Smooth muscle cell (in vitro differentiated cells): ENCODE results near the gene BPIFA1. TPM values are rescaled to one million over a fixed set of nuclear protein-coding genes. Genes with fewer than 3 reads are reported as not detected.
A peak's percentile ranks its signal among the peaks of the same experiment; 100 is the strongest.

ENCODE experiments used
- DNase-seq: peaks from one replicate; lab custom pipeline; 2025; ENCODE audit not compliant: unreplicated experiment; lab: John Stamatoyannopoulos, UW
- H2AFZ ChIP-seq: fragments of 200-600 bp; sonication (generic); 2 replicates; pipeline ENCODE4 v1.6.0; 2016; ENCODE audit warnings: antibody characterized with exemption, low read depth, mild to moderate bottlenecking
- H3F3A ChIP-seq: fragments of 200-600 bp; sonication (generic); 2 replicates; pipeline ENCODE4 v1.6.0; 2017; ENCODE audit warnings: antibody characterized with exemption, low read depth
- H3K27ac ChIP-seq: fragments of 200-600 bp; sonication (generic); 2 replicates; pipeline ENCODE4 v1.5.1; 2016; ENCODE audit warnings: low read depth, mild to moderate bottlenecking
- H3K27me3 ChIP-seq: fragments of 200-600 bp; sonication (generic); 2 replicates; pipeline ENCODE4 v1.6.1; 2016; ENCODE audit warnings: low read depth, mild to moderate bottlenecking
- H3K36me3 ChIP-seq: fragments of 200-600 bp; sonication (generic); 2 replicates; pipeline ENCODE4 v1.5.1; 2016; ENCODE audit warnings: low read depth
- H3K4me1 ChIP-seq: fragments of 200-600 bp; sonication (generic); 2 replicates; pipeline ENCODE4 v1.5.1; 2016; ENCODE audit warnings: low read depth
- H3K4me2 ChIP-seq: fragments of 200-600 bp; sonication (generic); 2 replicates; pipeline ENCODE4 v1.6.0; 2016; ENCODE audit warnings: mild to moderate bottlenecking
- H3K4me3 ChIP-seq: fragments of 200-600 bp; sonication (generic); 2 replicates; pipeline ENCODE4 v1.5.1; 2016; ENCODE audit warnings: mild to moderate bottlenecking
- H3K79me2 ChIP-seq: fragments of 200-600 bp; sonication (generic); 2 replicates; pipeline ENCODE4 v1.6.0; 2016; ENCODE audit warnings: low read depth, mild to moderate bottlenecking
- H3K9ac ChIP-seq: fragments of 200-600 bp; sonication (generic); 2 replicates; pipeline ENCODE4 v1.6.0; 2016; ENCODE audit warnings: low read depth
- H3K9me3 ChIP-seq: fragments of 200-600 bp; sonication (generic); replicated peaks from 2 replicates; pipeline ENCODE4 v1.5.1; 2016; ENCODE audit warnings: low read depth
- H4K20me1 ChIP-seq: fragments of 200-600 bp; sonication (generic); 2 replicates; pipeline ENCODE4 v1.6.0; 2016; ENCODE audit warnings: low read depth
- WGBS: methylation state at CpG from one replicate; pipeline ENCODE4 v1.1.7; 2016; ENCODE audit warnings: low lambda C conversion rate; 5-methylcytosine and 5-hydroxymethylcytosine counted together
- polyA plus RNA-seq: library from polyadenylated mRNA; unstranded; fragments of >200 nt; fragmentation: Nextera tagmentation; extraction: Ambion mirVana; gene quantifications from 2 replicates; pipeline ENCODE4 v1.2.1, GENCODE V29; 2016
- total RNA-seq: library from RNA; depleted of rRNA; stranded (reverse); fragments of >200 nt; gene quantifications from 2 replicates; pipeline ENCODE4 v1.2.3, GENCODE V29; 2014
- TF ChIP-seq, protein P1 (sequence below): fragments of 200-600 bp; sonication (generic); IDR thresholded peaks from 2 replicates; pipeline ENCODE4 v1.5.1; 2017; ENCODE audit warnings: borderline replicate concordance, mild to moderate bottlenecking, antibody characterized with exemption; ENCODE audit not compliant: insufficient read depth, poor library complexity, severe bottlenecking

The BPIFA1 gene
- total and polyA plus RNA-seq, 2 experiments from 2014 or later, result not detected

DNA sequence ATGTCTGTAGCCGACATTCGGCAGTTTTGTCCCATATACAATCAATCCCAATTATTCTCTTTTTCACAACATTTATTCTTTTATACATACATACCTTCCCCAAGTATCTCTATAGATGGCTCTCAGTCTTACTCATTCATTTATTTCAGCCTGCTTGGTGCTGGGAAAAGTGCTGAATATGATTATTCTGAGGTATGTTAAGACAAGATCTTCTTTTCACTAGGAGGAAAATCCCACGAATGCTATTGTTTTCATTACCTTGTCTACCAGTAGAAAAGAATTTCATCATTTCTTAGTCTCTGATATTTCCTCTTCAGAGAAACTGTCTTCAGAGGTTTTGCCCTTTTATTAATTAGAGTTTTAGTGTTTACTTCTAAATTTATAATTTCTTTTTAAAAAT, 32.4 kb upstream of the BPIFA1 start:
- Histone ChIP-seq H4K20me1 (no peaks in the 10 kb centered on the region), H3K4me2 (no peak overlapping the region), H2AFZ (no peak overlapping the region), H3K27ac (no peak overlapping the region), H3K9ac (no peak overlapping the region), H3K79me2 (no peaks in the 10 kb centered on the region), H3F3A (no peaks in the 10 kb centered on the region), H3K36me3 (no peaks in the 10 kb centered on the region), H3K4me1 (no peaks in the 10 kb centered on the region), H3K9me3 (no peaks in the 10 kb centered on the region), H3K27me3 (peaks cover 56% of the 10 kb centered on the region), H3K4me3 (no peak overlapping the region)
- no peak for DNase-seq
- WGBS, result 85% methylated on average over 3 of the region's 3 CpGs
- TF ChIP-seq, protein P1, sequence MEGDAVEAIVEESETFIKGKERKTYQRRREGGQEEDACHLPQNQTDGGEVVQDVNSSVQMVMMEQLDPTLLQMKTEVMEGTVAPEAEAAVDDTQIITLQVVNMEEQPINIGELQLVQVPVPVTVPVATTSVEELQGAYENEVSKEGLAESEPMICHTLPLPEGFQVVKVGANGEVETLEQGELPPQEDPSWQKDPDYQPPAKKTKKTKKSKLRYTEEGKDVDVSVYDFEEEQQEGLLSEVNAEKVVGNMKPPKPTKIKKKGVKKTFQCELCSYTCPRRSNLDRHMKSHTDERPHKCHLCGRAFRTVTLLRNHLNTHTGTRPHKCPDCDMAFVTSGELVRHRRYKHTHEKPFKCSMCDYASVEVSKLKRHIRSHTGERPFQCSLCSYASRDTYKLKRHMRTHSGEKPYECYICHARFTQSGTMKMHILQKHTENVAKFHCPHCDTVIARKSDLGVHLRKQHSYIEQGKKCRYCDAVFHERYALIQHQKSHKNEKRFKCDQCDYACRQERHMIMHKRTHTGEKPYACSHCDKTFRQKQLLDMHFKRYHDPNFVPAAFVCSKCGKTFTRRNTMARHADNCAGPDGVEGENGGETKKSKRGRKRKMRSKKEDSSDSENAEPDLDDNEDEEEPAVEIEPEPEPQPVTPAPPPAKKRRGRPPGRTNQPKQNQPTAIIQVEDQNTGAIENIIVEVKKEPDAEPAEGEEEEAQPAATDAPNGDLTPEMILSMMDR, result no peak

DNA sequence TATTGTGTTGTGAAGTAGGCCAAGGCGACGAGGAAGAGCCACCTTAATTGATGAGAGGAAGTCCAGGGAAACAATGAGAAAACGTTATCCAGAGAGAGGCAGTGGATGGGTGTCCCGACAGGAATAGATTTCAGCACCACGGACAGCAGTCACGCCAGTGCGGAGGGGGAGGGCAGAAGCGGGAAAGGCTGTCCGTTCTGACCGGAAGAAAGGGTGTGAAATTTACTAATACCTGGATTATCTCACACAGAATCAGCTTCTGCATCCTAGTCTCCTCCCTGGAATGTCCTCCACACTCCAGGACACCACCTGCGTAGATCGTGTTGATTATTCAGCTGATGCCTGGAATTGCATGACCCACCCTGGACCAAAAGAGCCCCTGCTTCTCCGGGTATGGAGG, 26.0 kb upstream of the BPIFA1 start:
- 6% methylated on average over 13 of the region's 13 CpGs for WGBS
- H3K9me3 ChIP-seq, result no peaks in the 10 kb centered on the region
- H3K27me3 ChIP-seq, result peaks cover 49% of the 10 kb centered on the region
- H3K36me3 ChIP-seq, result no peaks in the 10 kb centered on the region
- no peak overlapping the region for H3K9ac ChIP-seq
- no peaks in the 10 kb centered on the region for H3K4me1 ChIP-seq
- no peaks in the 10 kb centered on the region for H3F3A ChIP-seq
- H3K27ac ChIP-seq, result no peak overlapping the region
- H3K4me3 ChIP-seq, result no peak overlapping the region
- no peak overlapping the region for H2AFZ ChIP-seq
- no peaks in the 10 kb centered on the region for H3K79me2 ChIP-seq
- H4K20me1 ChIP-seq, result no peaks in the 10 kb centered on the region
- no peak overlapping the region for H3K4me2 ChIP-seq
- TF ChIP-seq, protein P1, result no peak
- DNase-seq, result peak; percentile 24

DNA sequence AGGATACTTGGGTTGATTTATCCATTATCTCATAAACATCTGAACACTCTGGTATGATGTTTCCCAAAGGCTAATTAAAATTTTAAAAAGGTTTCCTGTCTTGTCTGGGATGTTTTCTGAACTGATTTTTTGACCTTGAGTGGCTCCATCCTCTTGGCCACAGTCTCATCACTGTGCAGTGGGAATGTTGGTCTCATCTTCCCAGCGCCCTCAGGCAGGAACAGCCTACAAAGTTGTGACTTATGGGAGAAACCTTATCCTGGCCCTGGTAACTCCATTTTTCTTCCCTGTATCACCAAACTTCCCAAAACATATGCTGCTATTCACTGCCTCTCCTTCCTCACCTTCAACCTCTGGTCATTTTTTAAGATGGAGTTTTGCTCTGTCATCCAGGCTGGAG, 25.4 kb upstream of the BPIFA1 start:
- no peaks in the 10 kb centered on the region for H3F3A ChIP-seq
- no peaks in the 10 kb centered on the region for H3K36me3 ChIP-seq
- TF ChIP-seq, protein P1, result no peak
- H3K4me1 ChIP-seq, result no peaks in the 10 kb centered on the region
- no peak overlapping the region for H3K4me3 ChIP-seq
- H3K79me2 ChIP-seq, result no peaks in the 10 kb centered on the region
- H2AFZ ChIP-seq, result no peak overlapping the region
- H3K9ac ChIP-seq, result no peak overlapping the region
- DNase-seq, result no peak
- 72% methylated on average over 1 of the region's 1 CpG for WGBS
- H3K27me3 ChIP-seq, result peaks cover 50% of the 10 kb centered on the region
- no peaks in the 10 kb centered on the region for H4K20me1 ChIP-seq
- H3K27ac ChIP-seq, result no peak overlapping the region
- no peaks in the 10 kb centered on the region for H3K9me3 ChIP-seq
- no peak overlapping the region for H3K4me2 ChIP-seq

DNA sequence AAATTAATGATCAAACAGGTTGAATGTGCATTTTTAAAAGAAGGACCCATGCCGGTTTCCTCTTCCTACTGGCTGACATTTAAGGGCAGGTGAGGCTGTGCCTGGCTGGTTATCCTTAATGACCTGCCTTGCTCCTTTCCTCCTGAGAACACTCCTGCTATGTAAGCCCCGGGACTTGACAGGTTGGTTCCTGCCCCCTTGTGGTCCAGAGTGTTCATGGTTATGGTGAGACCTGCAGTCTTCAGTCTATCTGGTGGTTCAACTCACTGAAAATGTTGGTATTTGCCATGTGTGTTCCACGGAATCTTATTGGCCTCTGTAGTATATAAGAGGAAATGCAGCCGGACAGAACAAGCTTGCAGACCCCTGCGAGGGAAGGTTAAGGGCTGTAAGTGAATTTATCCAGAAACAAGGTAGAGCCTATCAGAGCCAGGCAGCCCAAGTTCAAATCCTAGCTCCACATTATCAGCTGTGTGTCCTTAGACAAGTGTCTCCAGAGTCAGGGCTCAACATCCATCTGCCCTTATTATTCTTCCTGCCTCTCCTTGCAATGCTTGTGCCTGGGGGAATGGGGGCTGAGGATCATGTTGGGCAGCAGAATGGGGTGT, 23.9 kb upstream of the BPIFA1 start:
- H4K20me1 ChIP-seq, result no peaks in the 10 kb centered on the region
- no peak overlapping the region for H3K9ac ChIP-seq
- peaks cover 53% of the 10 kb centered on the region for H3K27me3 ChIP-seq
- no peak overlapping the region for H3K4me3 ChIP-seq
- no peak overlapping the region for H2AFZ ChIP-seq
- H3K9me3 ChIP-seq, result no peaks in the 10 kb centered on the region
- no peaks in the 10 kb centered on the region for H3K79me2 ChIP-seq
- no peaks in the 10 kb centered on the region for H3K36me3 ChIP-seq
- 19% methylated on average over 5 of the region's 5 CpGs for WGBS
- no peaks in the 10 kb centered on the region for H3K4me1 ChIP-seq
- H3K4me2 ChIP-seq, result no peak overlapping the region
- DNase-seq, result no peak
- TF ChIP-seq, protein P1, result peak; percentile 47
- H3K27ac ChIP-seq, result no peak overlapping the region
- H3F3A ChIP-seq, result no peaks in the 10 kb centered on the region
